Neural progenitor cell (in vitro differentiated cells): ENCODE results near the gene CMPK2. TPM values are rescaled to one million over a fixed set of nuclear protein-coding genes. Genes with fewer than 3 reads are reported as not detected.

Experiments used
- DNase-seq: peaks from one replicate; pipeline ENCODE4 v3.0.0-alpha.2; 2016; ENCODE audit warnings: low spot score
- H2AFZ ChIP-seq: fragments of 200-600 bp; sonication (generic); replicated peaks from 2 replicates; pipeline ENCODE4 v1.6.1; 2016; ENCODE audit warnings: antibody characterized with exemption
- H3F3A ChIP-seq: fragments of 200-600 bp; sonication (generic); 2 replicates; pipeline ENCODE4 v1.6.1; 2016; ENCODE audit warnings: antibody characterized with exemption, low read depth
- H3K27ac ChIP-seq: fragments of 200-600 bp; sonication (generic); 2 replicates; pipeline ENCODE4 v1.5.1; 2016; ENCODE audit warnings: mild to moderate bottlenecking
- H3K27me3 ChIP-seq: fragments of 200-600 bp; sonication (generic); 2 replicates; pipeline ENCODE4 v1.6.1; 2016; ENCODE audit warnings: mild to moderate bottlenecking, moderate library complexity
- H3K36me3 ChIP-seq: fragments of 200-600 bp; sonication (generic); 2 replicates; pipeline ENCODE4 v1.5.1; 2016
- H3K4me1 ChIP-seq: fragments of 200-600 bp; sonication (generic); 2 replicates; pipeline ENCODE4 v1.6.1; 2016; ENCODE audit warnings: mixed run types
- H3K4me2 ChIP-seq: fragments of 200-600 bp; sonication (generic); 2 replicates; pipeline ENCODE4 v1.6.1; 2016
- H3K4me3 ChIP-seq: fragments of 200-600 bp; sonication (generic); 2 replicates; pipeline ENCODE4 v1.5.1; 2016
- H3K79me2 ChIP-seq: fragments of 200-600 bp; sonication (generic); 2 replicates; pipeline ENCODE4 v1.6.1; 2016; ENCODE audit warnings: low read depth
- H3K9ac ChIP-seq: fragments of 200-600 bp; sonication (generic); 2 replicates; pipeline ENCODE4 v1.6.1; 2016
- H3K9me3 ChIP-seq: fragments of 200-600 bp; sonication (generic); 2 replicates; pipeline ENCODE4 v1.5.1; 2016; ENCODE audit warnings: low read depth
- H4K20me1 ChIP-seq: fragments of 200-600 bp; sonication (generic); 2 replicates; pipeline ENCODE4 v1.6.1; 2016; ENCODE audit warnings: low read depth
- H3K27ac Mint-ChIP-seq: 3 replicates; pipeline ENCODE4 v1.8.0; 2021; ENCODE audit warnings: mixed read lengths
- H3K27me3 Mint-ChIP-seq: 2 replicates; pipeline ENCODE4 v1.8.0; 2022; ENCODE audit warnings: low read depth, mild to moderate bottlenecking, inconsistent platforms, moderate library complexity, mixed read lengths; ENCODE audit not compliant: insufficient read depth
- H3K36me3 Mint-ChIP-seq: 3 replicates; pipeline ENCODE4 v1.8.0; 2021; ENCODE audit warnings: mixed read lengths
- H3K4me1 Mint-ChIP-seq: 3 replicates; pipeline ENCODE4 v1.8.0; 2021; ENCODE audit warnings: mixed read lengths
- H3K4me3 Mint-ChIP-seq: 3 replicates; pipeline ENCODE4 v1.8.0; 2021; ENCODE audit warnings: mild to moderate bottlenecking, moderate library complexity, mixed read lengths
- H3K9me3 Mint-ChIP-seq: 3 replicates; pipeline ENCODE4 v1.8.0; 2020; ENCODE audit warnings: mixed read lengths
- CTCF ChIP-seq: fragments of 200-600 bp; sonication (generic); IDR thresholded peaks from 2 replicates; pipeline ENCODE4 v1.5.1; 2017; ENCODE audit warnings: antibody characterized with exemption, mild to moderate bottlenecking
- EZH2 ChIP-seq: fragments of 200-600 bp; sonication (generic); IDR thresholded peaks from 2 replicates; pipeline ENCODE4 v1.6.1; 2017; ENCODE audit warnings: antibody characterized with exemption, mild to moderate bottlenecking, moderate library complexity
- EZH2phosphoT487 ChIP-seq: fragments of 200-600 bp; sonication (generic); IDR thresholded peaks from 2 replicates; pipeline ENCODE4 v1.6.1; 2017; ENCODE audit warnings: antibody characterized with exemption
- total RNA-seq: library from RNA; depleted of rRNA; stranded (reverse); fragments of >200 nt; gene quantifications from 2 replicates; pipeline ENCODE4 v1.2.3, GENCODE V29; 2015; ENCODE audit warnings: low replicate concordance

Gene CMPK2
- total RNA-seq, 1 donor from 2014 or later = not detected

DNA sequence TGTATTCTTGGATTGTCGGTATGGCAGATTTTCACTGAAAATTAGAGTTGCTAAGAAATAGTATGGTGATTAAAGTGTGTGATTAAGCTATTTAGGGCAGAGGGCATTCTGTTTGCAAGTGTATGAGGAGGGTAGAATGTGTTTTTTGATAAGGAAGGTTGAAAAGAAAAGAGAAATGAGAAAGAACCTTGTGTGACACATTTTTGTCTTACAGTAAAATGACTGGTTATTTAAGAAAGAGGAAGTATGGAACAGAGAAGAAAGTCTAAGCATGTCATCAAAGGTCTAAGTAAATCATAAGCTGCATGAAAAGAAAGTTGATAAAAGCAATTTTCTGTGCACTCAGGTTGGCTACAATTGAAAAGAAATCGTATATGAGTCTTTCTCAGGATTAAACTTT is 6.7 kb upstream of the CMPK2 start:
- no peaks in the 10 kb centered on the region for H3K27me3 Mint-ChIP-seq
- Histone ChIP-seq H3K27me3 (peaks cover 12% of the 10 kb centered on the region), H3K4me1 (no peaks in the 10 kb centered on the region)

GRCh38 chr2:6866982-6867381 is 1.3 kb upstream of the CMPK2 start:
- Mint-ChIP-seq H3K27me3 (peaks cover 7% of the 10 kb centered on the region), H3K4me1 (peaks cover 11% of the 10 kb centered on the region), H3K27ac (no peak overlapping the region), H3K9me3 (peaks cover 5% of the 10 kb centered on the region), H3K4me3 (peak overlapping the region; percentile 19), H3K36me3 (no peaks in the 10 kb centered on the region)
- TF ChIP-seq CTCF (no peak), EZH2phosphoT487 (no peak), EZH2 (no peak)
- Histone ChIP-seq H2AFZ (no peak overlapping the region), H3K9me3 (no peaks in the 10 kb centered on the region), H3K4me3 (no peak overlapping the region), H3K79me2 (no peaks in the 10 kb centered on the region), H3F3A (no peaks in the 10 kb centered on the region), H3K4me1 (peaks cover 3% of the 10 kb centered on the region), H4K20me1 (no peaks in the 10 kb centered on the region), H3K27ac (no peak overlapping the region), H3K4me2 (no peak overlapping the region), H3K9ac (no peak overlapping the region), H3K36me3 (no peaks in the 10 kb centered on the region), H3K27me3 (peaks cover 61% of the 10 kb centered on the region)
- no peak for DNase-seq

More for the DNA sequence above, 6.7 kb upstream of the CMPK2 start:
- no peaks in the 10 kb centered on the region for H3F3A ChIP-seq
- no peaks in the 10 kb centered on the region for H3K36me3 ChIP-seq
- Mint-ChIP-seq H3K27ac (no peak overlapping the region), H3K9me3 (peaks cover 9% of the 10 kb centered on the region), H3K36me3 (no peaks in the 10 kb centered on the region), H3K4me1 (no peaks in the 10 kb centered on the region), H3K4me3 (no peak overlapping the region)
- H3K27ac ChIP-seq = no peak overlapping the region
- no peak overlapping the region for H3K4me3 ChIP-seq
- no peak overlapping the region for H3K4me2 ChIP-seq
- peaks cover 9% of the 10 kb centered on the region for H3K9me3 ChIP-seq
- H4K20me1 ChIP-seq = no peaks in the 10 kb centered on the region
- no peaks in the 10 kb centered on the region for H3K79me2 ChIP-seq
- H2AFZ ChIP-seq = no peak overlapping the region
- DNase-seq = no peak
- TF ChIP-seq EZH2phosphoT487 (no peak), CTCF (no peak), EZH2 (no peak)
- H3K9ac ChIP-seq = no peak overlapping the region

GRCh38 chr2:6866275-6866671 is 566 bp upstream of the CMPK2 start:
- Histone ChIP-seq H3K27ac (no peak overlapping the region), H3K4me1 (peaks cover 3% of the 10 kb centered on the region), H3K4me3 (peak overlapping the region; percentile 65), H3K27me3 (peaks cover 61% of the 10 kb centered on the region), H3K4me2 (peak overlapping the region; percentile 93), H3F3A (no peaks in the 10 kb centered on the region), H3K9me3 (no peaks in the 10 kb centered on the region), H3K36me3 (no peaks in the 10 kb centered on the region), H4K20me1 (no peaks in the 10 kb centered on the region), H3K79me2 (no peaks in the 10 kb centered on the region), H3K9ac (no peak overlapping the region), H2AFZ (peak overlapping the region; percentile 78)
- Mint-ChIP-seq H3K4me1 (peaks cover 11% of the 10 kb centered on the region), H3K27me3 (peaks cover 7% of the 10 kb centered on the region), H3K36me3 (no peaks in the 10 kb centered on the region), H3K27ac (peak overlapping the region; percentile 36), H3K4me3 (peak overlapping the region; percentile 91), H3K9me3 (peaks cover 5% of the 10 kb centered on the region)
- TF ChIP-seq EZH2phosphoT487 = no peak
- TF ChIP-seq EZH2 = no peak
- TF ChIP-seq CTCF = peak; percentile 60
- peak; percentile 67 for DNase-seq
